B cell (primary cell): ENCODE data around the gene IRGC. TPM values are rescaled to one million over a fixed set of nuclear protein-coding genes. Genes with fewer than 3 reads are reported as not detected.

Experiments
- ATAC-seq: fragments of 200-7000 bp; cut with Tn5 transposase; one replicate; pipeline ENCODE4 v1.10.0; 2021; ENCODE audit warnings: low read depth, mild to moderate bottlenecking, moderate number of reproducible peaks, moderate library complexity
- CTCF ChIA-PET: fragments of 350-600 bp; sonication (Branson Sonifier 250); formaldehyde crosslinking; loops from one replicate; lab custom pipeline; 2021; ENCODE audit warnings: antibody characterized with exemption, inconsistent platforms; lab: Charles Lee
- POLR2A ChIA-PET: fragments of 350-600 bp; sonication (Branson Sonifier 250); formaldehyde crosslinking; loops from one replicate; lab custom pipeline; 2021; ENCODE audit warnings: antibody characterized with exemption; lab: Charles Lee
- DNase-seq: peaks from one replicate; pipeline ENCODE4 v3.0.0; 2013
- H2AFZ ChIP-seq: 2 replicates; pipeline ENCODE4 v1.6.1; 2012; ENCODE audit warnings: mild to moderate bottlenecking, low read depth, low read length; ENCODE audit not compliant: insufficient read depth, poor library complexity, severe bottlenecking
- H3K27ac ChIP-seq, 2 donors: 1 replicate in 1 of 2; 2 replicates in 1 of 2; pipeline ENCODE4 v1.5.1; 2012 to 2013; ENCODE audit warnings: low read length in 2 of 2, mild to moderate bottlenecking in 2 of 2, moderate library complexity in 1 of 2
- H3K27me3 ChIP-seq, 4 experiments: fragments of 200-600 bp in 1 of 4; sonication (generic) in 1 of 4; replicated peaks in 1 of 4; 1 replicate in 2 of 4; 2 replicates in 2 of 4; pipeline versions ENCODE4 v1.6.1 to v1.7.0; 2013 to 2016; ENCODE audit warnings: low read length in 3 of 4, mild to moderate bottlenecking in 2 of 4, mixed read lengths in 1 of 4, moderate library complexity in 1 of 4; ENCODE audit not compliant: insufficient read depth in 4 of 4, control insufficient read depth in 3 of 4; ENCODE audit errors: control extremely low read depth in 1 of 4
- H3K36me3 ChIP-seq, 2 experiments: replicated peaks in 1 of 2; 1 replicate in 1 of 2; 2 replicates in 1 of 2; pipeline versions ENCODE4 v1.6.1 to v1.7.1; 2013; ENCODE audit warnings: low read length in 1 of 2; ENCODE audit not compliant: insufficient read depth in 2 of 2, control insufficient read depth in 1 of 2; ENCODE audit errors: control extremely low read depth in 1 of 2, extremely low read depth in 1 of 2
- H3K4me1 ChIP-seq, 2 donors: fragments of 200-600 bp in 1 of 2; sonication (generic) in 1 of 2; 1 replicate in 1 of 2; 2 replicates in 1 of 2; pipeline versions ENCODE4 v1.5.1 to v1.6.1; 2013 to 2017; ENCODE audit warnings: low read length in 2 of 2; ENCODE audit not compliant: control insufficient read depth in 2 of 2, insufficient read depth in 2 of 2
- H3K4me2 ChIP-seq: replicated peaks from 2 replicates; pipeline ENCODE3; 2012; ENCODE audit warnings: mild to moderate bottlenecking, low read depth, low read length; ENCODE audit not compliant: poor library complexity, severe bottlenecking
- H3K4me3 ChIP-seq, 5 experiments: fragments of 200-600 bp in 1 of 5; sonication (generic) in 1 of 5; 1 replicate in 3 of 5; 2 replicates in 2 of 5; pipeline versions ENCODE4 v1.5.1 to v1.7.0; 2011 to 2016; ENCODE audit warnings: low read length in 4 of 5, mild to moderate bottlenecking in 4 of 5, low read depth in 2 of 5, control low read depth in 1 of 5, moderate library complexity in 1 of 5; ENCODE audit not compliant: insufficient read depth in 1 of 5; ENCODE audit errors: control extremely low read depth in 1 of 5, extremely low read depth in 1 of 5
- H3K79me2 ChIP-seq: fragments of 200-600 bp; sonication (generic); one replicate; pipeline ENCODE4 v1.6.0; 2016; ENCODE audit warnings: low read length; ENCODE audit not compliant: control insufficient read depth, insufficient read depth
- H3K9ac ChIP-seq: fragments of 200-600 bp; sonication (generic); 2 replicates; pipeline ENCODE4 v1.6.1; 2017; ENCODE audit warnings: mild to moderate bottlenecking, low read length, moderate library complexity
- H3K9me3 ChIP-seq, 3 donors: one replicate each; pipeline versions ENCODE4 v1.6.1 to v1.7.1; 2013; ENCODE audit warnings: low read length in 2 of 3; ENCODE audit not compliant: control insufficient read depth in 2 of 3, insufficient read depth in 1 of 3; ENCODE audit errors: control extremely low read depth in 1 of 3
- H4K20me1 ChIP-seq: 2 replicates; pipeline ENCODE4 v1.6.0; 2012; ENCODE audit warnings: mild to moderate bottlenecking, low read length; ENCODE audit not compliant: insufficient read depth, control insufficient read depth, poor library complexity, severe bottlenecking
- H3K27ac Mint-ChIP-seq: one replicate; pipeline ENCODE4 v1.8.0; 2021; ENCODE audit warnings: mixed read lengths
- H3K27me3 Mint-ChIP-seq: one replicate; pipeline ENCODE4 v1.8.0; 2021; ENCODE audit warnings: mixed read lengths
- H3K4me1 Mint-ChIP-seq: one replicate; pipeline ENCODE4 v1.8.0; 2021; ENCODE audit warnings: mixed read lengths
- H3K4me3 Mint-ChIP-seq: one replicate; pipeline ENCODE4 v1.8.0; 2021; ENCODE audit warnings: mixed read lengths
- H3K9me3 Mint-ChIP-seq: one replicate; pipeline ENCODE4 v1.8.0; 2022; ENCODE audit warnings: mixed read lengths; ENCODE audit not compliant: insufficient read depth
- EZH2 ChIP-seq: IDR thresholded peaks from 2 replicates; pipeline ENCODE4 v1.6.1; 2012; ENCODE audit warnings: borderline replicate concordance, low read depth, mild to moderate bottlenecking, moderate library complexity, low read length; ENCODE audit not compliant: insufficient read depth, poor library complexity, severe bottlenecking
- WGBS: methylation state at CpG from one replicate; pipeline ENCODE4 v1.1.5; 2013; ENCODE audit warnings: missing lambda C conversion rate; ENCODE audit not compliant: insufficient coverage; 5-methylcytosine and 5-hydroxymethylcytosine counted together
- intact Hi-C: fragments of 100-400 bp; cut with micrococcal nuclease; formaldehyde crosslinking; loops from one replicate; pipeline ENCODE4 v1.10.0; 2022
- polyA plus RNA-seq: library from polyadenylated mRNA; depleted of rRNA; stranded (reverse); fragments of >200 nt; gene quantifications from 2 replicates; pipeline ENCODE4 v1.2.3, GENCODE V29; 2012
- total RNA-seq, 2 donors: library from RNA; stranded (reverse); fragments of 120-200 nt in 1 of 2; gene quantifications; 1 replicate in 1 of 2; 2 replicates in 1 of 2; pipeline versions ENCODE4 v1.2.3 to v1.2.4, GENCODE V29; 2013 to 2022
- TF ChIP-seq, protein P1 (sequence below): fragments of 200-600 bp; IDR thresholded peaks from one replicate; pipeline ENCODE4 v1.8.0; 2022; ENCODE audit warnings: antibody characterized with exemption, mild to moderate bottlenecking

IRGC gene
- total and polyA plus RNA-seq, 2 donors (not counting 1 experiment from before 2014, with no cell fraction given): not detected

GRCh38 chr19:43695985-43696704 lies 19.7 kb upstream of the IRGC start:
- Histone ChIP-seq H3K36me3 (no peaks in the 10 kb centered on the region), H4K20me1 (no peaks in the 10 kb centered on the region), H3K4me3 (no peak overlapping the region), H3K79me2 (no peaks in the 10 kb centered on the region), H2AFZ (no peak overlapping the region), H3K27me3 (peaks cover 0 to 17% (median 0%) of the 10 kb centered on the region in 4 experiments), H3K9me3 (peaks cover 0 to 17% (median 10%) of the 10 kb centered on the region in 3 donors), H3K4me2 (no peak overlapping the region), H3K9ac (no peak overlapping the region), H3K27ac (no peak overlapping the region), H3K4me1 (peaks cover 21 to 22% of the 10 kb centered on the region in 2 donors)
- ATAC-seq: no peak
- ChIA-PET CTCF (no interaction called here), POLR2A (no interaction called here)
- 100% methylated on average over 3 of the region's 6 CpGs for WGBS
- intact Hi-C loops: no loop called here
- no peak for TF ChIP-seq EZH2
- TF ChIP-seq, protein P1, sequence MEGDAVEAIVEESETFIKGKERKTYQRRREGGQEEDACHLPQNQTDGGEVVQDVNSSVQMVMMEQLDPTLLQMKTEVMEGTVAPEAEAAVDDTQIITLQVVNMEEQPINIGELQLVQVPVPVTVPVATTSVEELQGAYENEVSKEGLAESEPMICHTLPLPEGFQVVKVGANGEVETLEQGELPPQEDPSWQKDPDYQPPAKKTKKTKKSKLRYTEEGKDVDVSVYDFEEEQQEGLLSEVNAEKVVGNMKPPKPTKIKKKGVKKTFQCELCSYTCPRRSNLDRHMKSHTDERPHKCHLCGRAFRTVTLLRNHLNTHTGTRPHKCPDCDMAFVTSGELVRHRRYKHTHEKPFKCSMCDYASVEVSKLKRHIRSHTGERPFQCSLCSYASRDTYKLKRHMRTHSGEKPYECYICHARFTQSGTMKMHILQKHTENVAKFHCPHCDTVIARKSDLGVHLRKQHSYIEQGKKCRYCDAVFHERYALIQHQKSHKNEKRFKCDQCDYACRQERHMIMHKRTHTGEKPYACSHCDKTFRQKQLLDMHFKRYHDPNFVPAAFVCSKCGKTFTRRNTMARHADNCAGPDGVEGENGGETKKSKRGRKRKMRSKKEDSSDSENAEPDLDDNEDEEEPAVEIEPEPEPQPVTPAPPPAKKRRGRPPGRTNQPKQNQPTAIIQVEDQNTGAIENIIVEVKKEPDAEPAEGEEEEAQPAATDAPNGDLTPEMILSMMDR: no peak
- H3K9me3 Mint-ChIP-seq: peaks cover 6% of the 10 kb centered on the region
- no peak overlapping the region for H3K4me3 Mint-ChIP-seq
- DNase-seq: no peak
- H3K4me1 Mint-ChIP-seq: peaks cover 15% of the 10 kb centered on the region
- H3K27ac Mint-ChIP-seq: no peak overlapping the region
- H3K27me3 Mint-ChIP-seq: peaks cover 29% of the 10 kb centered on the region

DNA sequence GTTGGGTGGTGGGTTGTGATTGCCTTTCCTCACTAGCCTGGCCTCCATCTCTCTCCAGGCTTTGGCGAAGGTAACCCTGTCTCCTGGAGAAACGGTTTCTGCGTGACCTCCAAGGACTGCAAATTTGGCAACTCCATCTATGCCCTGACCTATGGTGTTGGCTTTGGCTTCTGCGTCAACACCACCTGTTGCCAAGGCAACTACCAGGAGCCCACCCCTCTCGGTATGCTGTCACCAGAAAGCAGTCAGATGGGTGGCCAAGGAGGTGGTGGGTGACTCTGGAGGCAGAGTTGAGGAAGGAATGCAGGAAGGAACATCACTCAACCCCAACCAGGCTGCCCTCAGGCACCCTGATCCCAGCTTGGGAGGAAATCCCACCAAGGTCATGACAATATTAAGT lies 18.6 kb upstream of the IRGC start:
- ATAC-seq (no peak), DNase-seq (no peak)
- no peak overlapping the region for H3K4me3 Mint-ChIP-seq
- Histone ChIP-seq H4K20me1 (no peaks in the 10 kb centered on the region), H3K36me3 (no peaks in the 10 kb centered on the region), H2AFZ (no peak overlapping the region), H3K79me2 (no peaks in the 10 kb centered on the region), H3K9ac (no peak overlapping the region), H3K4me3 (no peak overlapping the region), H3K9me3 (peaks cover 0 to 9% (median 4%) of the 10 kb centered on the region in 3 donors), H3K4me1 (peaks cover 26 to 29% of the 10 kb centered on the region in 2 donors), H3K27ac (no peak overlapping the region), H3K4me2 (no peak overlapping the region), H3K27me3 (peaks cover 0 to 17% (median 0%) of the 10 kb centered on the region in 4 experiments)
- intact Hi-C loops: no loop called here
- no peak for TF ChIP-seq EZH2
- TF ChIP-seq, protein P1: no peak
- ChIA-PET POLR2A (no interaction called here), CTCF (no interaction called here)
- no peak overlapping the region for H3K27ac Mint-ChIP-seq
- H3K4me1 Mint-ChIP-seq: peaks cover 23% of the 10 kb centered on the region
- H3K27me3 Mint-ChIP-seq: peaks cover 29% of the 10 kb centered on the region
- 87% methylated on average over 3 of the region's 5 CpGs for WGBS
- H3K9me3 Mint-ChIP-seq: peaks cover 4% of the 10 kb centered on the region
